DND-41 (cell line): Measurements from ENCODE around the gene MCRS1.

Experiments
- CTCF ChIP-seq: IDR thresholded peaks from 2 replicates; pipeline ENCODE4 v1.5.1; 2012; ENCODE audit warnings: borderline replicate concordance, low read length, moderate library complexity, mild to moderate bottlenecking; ENCODE audit not compliant: poor library complexity, severe bottlenecking; ENCODE audit errors: extremely low read depth
- EZH2 ChIP-seq: IDR thresholded peaks from 3 replicates; pipeline ENCODE4 v1.6.1; 2012; ENCODE audit warnings: borderline replicate concordance, low read depth, mild to moderate bottlenecking, moderate library complexity, low read length, inconsistent platforms; ENCODE audit not compliant: severe bottlenecking

GRCh38 chr12:49527361-49528130 is 40.4 kb downstream of the MCRS1 start:
- TF ChIP-seq CTCF (no peak), EZH2 (no peak)
